HG03439 (cell line): Measurements from ENCODE around the gene TMEM33.

ENCODE experiments used
- ATAC-seq: cut with Tn5 transposase; IDR thresholded peaks from one replicate; pipeline ENCODE4 v1.9.1; 2021; ENCODE audit warnings: mild to moderate bottlenecking, moderate library complexity; ENCODE audit not compliant: unreplicated experiment

TMEM33 gene

DNA sequence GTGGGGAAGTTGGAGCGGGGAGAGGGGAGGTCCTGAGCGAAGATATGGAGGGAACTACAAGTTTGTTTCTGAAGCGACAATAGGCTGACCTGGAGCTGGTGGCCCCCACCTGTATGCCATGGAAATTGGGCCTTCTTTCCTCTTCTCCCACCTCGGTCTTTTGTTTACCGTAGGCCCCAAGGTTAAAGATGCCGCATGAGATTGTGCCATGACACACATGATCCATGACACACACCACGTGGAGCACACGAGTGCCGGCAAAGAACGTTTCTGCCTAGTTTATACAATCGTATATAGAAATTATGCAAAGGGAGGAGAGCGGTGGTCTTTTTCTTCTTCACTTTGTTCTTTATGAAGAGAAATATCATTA lies 408 bp downstream of the TMEM33 start:
- ATAC-seq: no peak

DNA sequence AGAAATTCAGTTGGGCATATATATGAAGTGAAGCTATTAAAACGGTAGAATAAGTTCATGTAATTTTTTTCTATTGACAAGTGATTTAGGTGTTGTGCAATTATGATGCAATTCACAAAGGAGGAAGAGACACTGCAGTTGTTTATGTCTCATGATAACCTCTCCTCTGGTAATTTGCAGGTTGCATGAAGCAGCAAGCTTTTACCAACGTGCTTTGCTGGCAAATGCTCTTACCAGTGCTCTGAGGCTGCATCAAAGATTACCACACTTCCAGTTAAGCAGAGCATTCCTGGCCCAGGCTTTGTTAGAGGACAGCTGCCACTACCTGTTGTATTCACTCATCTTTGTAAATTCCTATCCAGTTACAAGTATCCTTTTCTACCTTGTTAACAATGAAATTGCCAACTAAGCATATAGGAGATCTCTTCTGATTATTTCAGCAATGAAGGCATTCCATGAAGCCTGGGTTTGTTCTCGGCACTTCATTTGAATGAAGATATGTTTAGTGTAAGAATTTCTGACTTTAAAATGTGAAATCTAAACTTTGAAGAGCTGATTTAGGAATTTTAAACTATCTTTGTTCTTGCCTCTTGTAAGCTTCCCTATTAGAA lies 3.9 kb downstream of the TMEM33 start:
- ATAC-seq: no peak

DNA sequence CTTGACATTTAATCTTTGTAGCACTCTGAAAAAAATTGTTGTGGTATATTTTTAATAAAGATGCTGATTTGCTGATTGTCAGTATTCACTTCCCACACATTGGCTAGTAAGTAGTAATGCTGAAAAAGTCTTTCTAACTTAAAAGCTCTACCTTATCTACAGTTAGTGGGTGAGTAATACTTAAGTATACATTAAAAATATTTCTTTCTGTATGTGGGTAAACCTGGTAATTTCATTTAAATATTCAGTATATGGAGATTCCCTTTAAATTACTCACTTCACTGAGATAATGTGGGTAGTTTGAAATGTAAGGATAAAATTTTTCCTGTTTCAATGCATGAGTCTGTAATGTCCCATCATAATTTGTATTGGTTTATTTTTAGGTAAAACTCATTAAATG lies 5.6 kb downstream of the TMEM33 start:
- ATAC-seq: no peak

DNA sequence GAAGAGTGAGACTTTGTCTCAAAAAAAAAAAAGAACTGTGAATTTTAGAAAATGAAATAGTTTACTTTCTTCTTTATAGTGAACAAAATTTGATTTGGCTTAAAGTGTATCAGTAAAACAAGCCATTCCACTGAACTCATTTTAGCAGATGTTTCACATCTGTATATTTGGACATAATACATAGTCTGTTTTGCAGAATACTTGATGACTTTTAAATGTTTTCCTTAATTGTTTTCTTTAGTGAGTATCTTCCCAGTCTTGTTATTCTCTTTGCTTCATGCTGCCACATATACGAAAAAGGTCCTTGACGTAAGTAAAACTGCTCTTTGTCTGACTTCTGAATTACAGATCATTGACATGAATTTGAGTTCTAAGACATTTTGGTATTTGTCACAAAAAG lies 8.3 kb downstream of the TMEM33 start:
- ATAC-seq: no peak

DNA sequence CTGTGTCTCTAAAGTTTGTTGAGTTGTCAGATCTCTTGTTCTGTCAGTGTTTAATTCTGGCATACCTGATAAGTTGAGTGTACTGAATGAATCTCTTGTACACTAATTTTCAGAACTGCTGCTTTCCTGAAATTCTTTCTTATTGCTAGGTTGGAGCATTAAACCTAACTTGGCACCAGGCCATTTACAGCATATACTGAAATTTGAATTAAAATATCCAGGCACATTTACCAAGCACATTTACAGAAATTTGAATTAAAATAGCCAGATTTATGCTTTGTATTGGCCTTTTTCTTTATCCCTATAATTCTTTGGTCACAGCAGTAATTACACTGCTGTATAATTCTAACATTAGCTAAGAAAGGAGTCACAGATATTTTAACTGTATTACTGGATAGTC lies 8.9 kb downstream of the TMEM33 start:
- ATAC-seq: no peak

DNA sequence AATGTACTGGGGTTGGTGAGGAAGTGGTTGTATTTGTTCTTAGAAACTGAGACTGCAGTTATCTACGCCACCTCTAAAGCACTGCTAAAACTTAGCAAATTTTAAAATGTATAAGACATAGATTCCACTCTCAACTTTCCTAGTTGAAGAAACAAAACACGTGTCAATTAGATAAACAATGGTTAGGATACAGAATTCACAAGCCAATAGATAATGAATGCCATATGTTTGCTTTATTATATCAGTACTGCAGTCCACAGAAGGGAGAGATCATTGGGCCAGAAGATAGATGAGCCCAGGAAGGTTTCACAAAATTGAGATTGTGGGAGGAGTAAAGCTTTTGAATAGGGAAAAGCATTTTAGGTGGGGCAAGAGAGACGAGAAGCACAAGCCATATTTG lies 14.3 kb downstream of the TMEM33 start:
- no peak for ATAC-seq

DNA sequence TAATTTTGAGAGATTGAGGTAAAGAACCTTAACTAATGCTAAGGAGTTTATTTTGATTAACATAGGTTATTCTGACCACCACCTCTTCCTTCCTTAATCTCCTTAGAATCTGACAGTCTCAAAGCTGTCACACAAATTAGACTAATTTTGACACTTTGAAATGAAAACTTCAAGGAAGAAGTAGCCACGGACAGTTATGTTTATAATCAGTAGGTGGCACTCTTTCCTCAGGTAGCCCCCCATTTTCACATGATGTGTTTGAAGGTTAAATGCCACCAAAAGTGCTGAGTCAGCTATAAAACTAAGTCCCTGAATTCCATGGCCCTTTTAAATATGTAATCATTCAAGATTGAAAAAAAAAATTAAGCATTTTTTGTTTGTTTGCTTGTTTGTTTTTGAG lies 22.4 kb downstream of the TMEM33 start:
- peak; percentile 53 for ATAC-seq

DNA sequence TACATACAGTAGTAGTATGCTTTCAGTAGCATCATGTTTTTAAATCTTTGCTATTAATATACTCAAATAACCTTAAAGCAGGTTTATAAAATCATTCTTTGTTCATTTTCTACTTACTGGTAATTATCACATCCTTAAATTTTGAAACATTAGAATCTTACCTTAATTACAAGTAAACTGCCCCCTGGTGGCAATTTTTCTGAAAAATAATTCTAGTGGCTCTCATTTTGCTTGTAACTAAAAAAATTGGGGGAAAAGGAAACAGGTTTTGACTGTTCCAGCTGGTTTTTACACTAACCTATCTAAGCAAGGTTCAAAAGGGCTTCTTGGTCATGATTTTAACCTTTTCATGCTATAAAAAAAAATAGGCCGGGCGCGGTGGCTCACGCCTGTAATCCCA lies 27.9 kb downstream of the TMEM33 start:
- no peak for ATAC-seq

DNA sequence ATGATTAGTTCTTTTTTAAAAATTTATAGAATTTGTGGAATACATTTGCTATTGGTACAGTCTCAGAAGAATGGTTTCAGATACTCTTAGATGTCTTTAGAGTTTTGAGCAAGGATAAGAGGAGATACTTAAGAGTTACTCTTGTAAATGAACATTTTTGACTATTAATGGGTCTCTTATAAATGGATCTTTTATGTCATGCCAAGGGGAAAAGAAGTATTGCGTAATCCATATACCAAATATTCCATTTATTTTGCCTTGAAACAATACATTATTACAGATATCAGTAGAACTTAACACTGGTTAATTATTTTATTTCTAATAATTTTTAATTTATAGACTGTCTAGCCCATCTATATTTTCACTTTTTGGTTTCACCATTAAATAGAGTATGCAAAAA lies 29.2 kb downstream of the TMEM33 start:
- ATAC-seq: no peak

DNA sequence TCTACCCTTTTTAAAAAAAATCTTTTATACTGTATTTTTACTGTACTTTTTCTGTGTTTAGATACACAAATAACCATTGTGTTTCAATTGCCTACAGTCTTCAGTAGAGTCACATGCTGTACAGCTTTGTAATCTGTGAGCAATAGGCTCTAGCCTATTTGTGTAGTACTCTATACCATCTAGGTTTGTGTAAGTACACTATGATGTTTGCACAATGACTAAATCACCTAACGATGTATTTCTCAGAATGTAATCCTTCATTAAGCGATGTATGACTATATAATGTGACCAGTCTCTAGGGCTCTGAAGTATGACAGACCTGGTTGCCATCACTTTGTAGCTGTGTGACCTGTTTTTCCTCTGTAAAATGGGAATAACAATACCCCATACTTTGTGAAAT lies 32.2 kb downstream of the TMEM33 start:
- no peak for ATAC-seq

DNA sequence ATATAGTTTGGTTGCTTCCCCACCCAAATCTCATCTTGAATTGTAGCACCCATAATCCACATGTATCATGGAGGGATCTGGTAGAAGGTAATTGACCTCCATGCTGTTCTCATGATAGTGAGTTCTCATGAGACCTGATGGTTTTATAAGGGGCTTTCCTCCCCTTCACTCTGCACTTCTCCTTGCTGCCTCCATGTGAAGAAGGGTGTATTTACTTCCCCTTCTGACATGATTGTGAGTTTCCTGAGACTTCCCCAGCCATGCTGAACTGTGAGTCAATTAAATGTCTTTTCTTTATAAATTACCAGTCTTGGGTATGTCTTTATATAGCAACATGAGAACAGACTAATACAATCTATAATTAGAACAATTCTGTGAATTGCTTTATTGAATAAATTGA lies 34.4 kb downstream of the TMEM33 start:
- no peak for ATAC-seq

DNA sequence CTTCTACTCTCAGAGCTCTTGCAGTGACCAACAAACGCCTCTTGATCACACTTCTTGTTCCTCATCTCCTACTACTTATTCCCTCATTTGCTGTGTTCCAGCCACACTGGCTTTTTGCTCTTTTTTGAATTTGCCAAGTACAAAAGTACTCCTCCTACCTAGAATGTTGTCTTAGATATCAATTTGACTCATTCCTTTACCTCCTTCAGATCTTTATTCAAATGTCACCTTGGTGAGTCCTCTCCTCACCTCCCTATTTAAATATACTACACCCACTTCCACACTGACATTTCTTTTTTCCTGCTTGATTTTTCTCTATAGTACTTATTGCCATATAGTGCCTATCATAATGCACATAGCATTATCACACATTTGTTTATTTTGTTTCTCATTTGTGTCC lies 40.1 kb downstream of the TMEM33 start:
- no peak for ATAC-seq

DNA sequence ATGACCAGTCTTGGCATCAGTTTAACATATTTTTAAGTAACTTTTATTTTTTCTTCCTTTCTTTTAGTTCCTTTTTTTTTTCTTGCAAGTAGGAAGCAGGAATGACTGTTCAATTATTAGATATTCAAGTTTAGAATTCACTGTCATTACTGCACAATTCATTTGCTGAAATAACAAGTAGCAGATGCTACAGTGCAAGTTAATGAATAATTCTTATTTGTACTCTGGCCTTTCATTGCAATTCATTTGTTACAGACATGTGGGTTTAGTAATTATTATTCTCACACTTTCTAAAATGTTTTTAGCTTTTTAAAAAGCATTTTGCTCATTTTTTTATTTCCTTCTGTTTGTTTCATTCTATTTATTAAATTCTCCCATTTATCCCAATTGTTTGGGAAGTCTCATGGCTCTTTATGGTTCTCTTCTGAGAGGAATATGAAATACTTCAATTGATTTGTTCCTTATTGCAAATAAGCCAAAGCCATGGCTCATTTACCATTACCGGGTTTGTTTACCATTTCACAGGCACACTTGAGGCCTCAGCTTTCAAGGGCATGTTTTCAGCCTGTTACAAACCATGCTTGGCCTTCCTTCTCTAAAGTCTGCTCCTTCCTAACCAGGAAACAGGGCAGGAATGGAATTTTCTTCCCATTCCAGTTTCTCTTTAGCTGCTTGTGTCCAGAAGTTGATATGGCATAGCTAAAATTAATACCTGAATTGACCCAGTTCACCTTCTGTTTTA lies 41.7 kb downstream of the TMEM33 start:
- no peak for ATAC-seq

DNA sequence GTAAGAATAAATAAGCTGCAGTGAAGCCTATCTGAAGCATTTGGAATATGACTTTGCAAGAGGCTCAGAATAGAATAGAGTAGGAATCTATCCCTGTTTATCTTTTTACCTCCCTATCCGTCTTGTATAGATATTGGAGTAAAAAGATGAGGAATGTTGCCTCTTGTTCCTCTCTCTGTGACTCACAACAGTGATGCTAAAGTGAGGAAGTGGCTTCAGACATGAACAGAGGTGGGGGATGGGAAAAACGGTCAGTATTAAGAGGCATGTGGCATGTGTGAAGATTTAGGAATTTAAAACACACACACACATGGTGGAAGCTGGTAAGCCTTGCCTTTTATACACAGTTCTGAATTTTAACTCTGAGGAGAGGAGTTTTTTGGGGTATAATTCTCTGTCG lies 42.5 kb downstream of the TMEM33 start:
- no peak for ATAC-seq

DNA sequence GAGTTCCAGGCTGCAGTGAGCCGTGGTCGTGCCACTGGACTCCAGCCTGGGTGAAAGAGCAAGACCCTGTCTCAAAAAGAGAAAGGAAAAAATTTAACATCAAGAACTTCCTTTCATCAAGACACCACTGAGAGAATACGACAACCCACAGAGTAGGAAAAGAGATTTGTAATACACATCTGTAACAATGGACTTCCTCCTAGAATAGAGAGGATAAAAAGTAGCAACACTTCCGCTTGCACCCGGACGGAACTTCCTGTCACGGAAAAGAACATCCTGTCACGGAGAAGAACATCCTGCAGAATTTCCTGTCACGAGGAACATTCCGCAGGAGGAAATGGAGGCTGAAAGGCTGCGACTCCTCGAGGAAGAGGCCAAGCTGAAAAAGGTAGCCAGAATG lies 46.2 kb downstream of the TMEM33 start, which contains the start of gene DCAF4L1:
DCAF4L1 (plus strand) TSS at position 301 of the 400 bp plus-strand sequence; CDS start at position 338, 37 bp downstream.
- ATAC-seq: no peak

DNA sequence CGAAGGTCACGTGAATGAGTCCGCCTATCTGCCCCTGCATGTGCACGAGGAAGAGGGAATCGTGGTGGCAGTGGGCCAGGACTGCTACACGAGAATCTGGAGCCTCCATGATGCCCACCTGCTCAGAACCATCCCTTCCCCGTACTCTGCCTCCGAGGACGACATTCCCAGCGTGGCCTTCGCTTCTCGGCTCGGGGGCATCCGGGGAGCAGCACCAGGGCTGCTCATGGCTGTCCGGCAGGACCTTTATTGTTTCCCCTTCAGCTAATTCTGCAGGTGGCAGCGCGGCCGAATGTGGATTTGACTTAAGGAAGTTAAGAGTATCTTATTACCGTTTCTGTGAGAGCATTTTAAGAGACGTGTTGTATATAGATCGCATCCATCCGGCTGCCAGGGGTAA lies 47.5 kb downstream of the TMEM33 start:
- ATAC-seq: no peak

DNA sequence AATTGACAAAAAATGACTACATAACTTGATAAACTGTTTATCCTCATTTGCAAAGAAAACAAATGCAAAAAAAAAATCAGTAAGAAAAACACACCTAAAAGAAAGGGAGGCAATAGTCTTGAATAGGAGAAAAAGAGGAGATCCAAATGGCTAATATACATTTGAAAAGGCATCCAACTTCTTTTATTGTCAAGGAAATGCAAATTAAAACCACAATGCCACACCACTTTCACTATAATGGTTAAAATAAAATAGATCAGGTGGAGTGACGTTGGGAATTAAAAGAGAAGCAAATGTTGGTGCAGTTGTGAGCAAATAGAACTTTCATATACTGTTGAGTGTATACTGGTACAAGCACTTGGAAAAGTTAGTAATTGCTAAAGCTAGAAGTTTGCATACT lies 49.9 kb downstream of the TMEM33 start:
- ATAC-seq: no peak

DNA sequence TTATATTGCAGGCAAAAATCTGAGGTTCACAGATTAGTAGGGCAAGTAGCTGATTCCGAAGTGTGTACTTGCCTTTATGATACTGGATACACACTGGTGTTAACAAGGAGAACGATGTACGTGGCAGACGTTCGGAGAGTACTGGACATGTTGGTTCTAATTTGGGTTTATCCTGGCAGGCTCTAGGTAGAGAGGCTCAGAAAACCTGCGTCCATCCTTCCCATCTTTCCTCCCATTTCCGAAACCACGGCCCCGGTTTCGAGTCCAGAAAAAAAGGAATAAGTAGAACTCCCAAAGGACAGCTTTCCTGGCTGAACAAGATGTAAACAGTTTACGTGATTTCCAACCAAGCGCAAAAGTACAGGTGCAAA lies 54.8 kb downstream of the TMEM33 start:
- ATAC-seq: peak; percentile 12

DNA sequence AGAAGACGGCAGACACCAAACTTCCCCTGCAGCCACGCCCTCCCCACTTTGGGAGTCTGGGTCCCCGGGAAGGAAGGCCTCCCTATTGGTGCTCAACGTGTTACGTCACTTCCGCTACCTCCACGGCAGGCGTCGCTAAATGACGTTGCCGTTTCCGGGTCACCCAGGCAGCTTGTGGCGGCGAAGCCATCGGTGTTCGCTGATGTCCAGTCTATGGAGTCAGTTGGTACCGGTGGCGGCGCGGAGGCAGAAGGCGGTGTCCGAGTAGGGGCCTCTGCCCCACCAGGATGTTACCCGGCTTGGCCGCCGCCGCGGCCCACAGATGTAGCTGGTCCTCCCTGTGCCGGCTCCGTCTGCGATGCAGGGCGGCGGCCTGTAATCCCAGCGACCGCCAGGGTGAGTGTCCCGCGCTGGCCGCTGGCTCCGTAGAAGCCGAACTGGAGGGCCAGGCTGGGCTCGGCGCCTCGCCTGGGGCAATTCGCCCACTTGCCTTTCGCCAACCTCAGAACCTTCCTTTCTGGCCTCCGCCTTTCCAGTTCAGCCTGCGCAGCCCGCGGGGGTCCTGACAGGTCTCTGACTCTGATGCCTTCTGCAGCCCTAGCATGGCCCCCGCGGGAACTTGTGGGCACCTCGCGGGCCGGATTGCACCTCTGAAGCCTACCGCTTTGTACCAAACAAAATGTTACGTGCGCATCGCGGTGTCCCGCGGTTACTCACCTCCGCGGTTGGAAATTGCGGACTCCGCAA lies 55.3 kb downstream of the TMEM33 start, which contains the start of gene SLC30A9:
SLC30A9 (plus strand) TSS at position 166 of the 747 bp plus-strand sequence; CDS start at position 288, 122 bp downstream.
- ATAC-seq: peak; percentile 99

DNA sequence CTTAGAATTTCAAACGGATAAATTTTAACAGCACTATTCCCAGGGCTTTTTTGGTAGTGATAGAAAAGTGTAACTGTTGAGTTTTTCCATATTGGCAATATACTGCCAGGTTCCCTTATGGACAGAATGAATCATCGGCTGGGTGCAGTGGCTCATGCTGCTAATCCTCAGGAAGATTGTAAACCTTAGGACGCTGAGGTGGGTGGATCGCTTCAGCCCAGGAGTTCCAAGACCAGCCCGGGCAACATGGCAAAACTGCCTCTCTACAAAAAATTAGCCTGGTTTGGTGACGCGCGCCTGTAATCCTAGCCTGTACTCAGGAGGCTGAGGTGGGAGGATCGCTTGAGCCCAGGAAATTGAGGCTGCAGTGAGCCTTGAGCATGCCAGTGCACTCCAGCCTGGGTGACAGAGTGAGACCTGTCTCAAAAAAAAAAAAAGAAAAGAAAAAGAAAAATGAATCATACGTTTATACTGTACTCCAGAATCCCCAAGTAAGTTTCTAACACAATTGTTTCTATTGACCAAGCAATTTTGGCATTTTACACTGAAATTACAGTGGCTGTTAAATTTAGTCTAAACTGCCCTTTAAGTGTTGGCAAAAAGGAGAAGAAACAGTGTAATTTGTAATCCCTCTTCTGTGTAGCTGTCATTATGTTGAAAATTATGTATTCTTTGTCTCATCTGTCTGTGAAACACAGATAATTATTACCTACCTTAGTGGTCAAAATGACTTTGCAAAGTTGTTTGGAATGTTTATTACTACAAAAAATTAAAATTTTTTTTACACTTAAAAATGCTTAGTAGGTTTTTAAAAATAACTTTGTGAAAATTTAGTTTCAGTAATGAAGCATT lies 56.9 kb downstream of the TMEM33 start:
- no peak for ATAC-seq
